HG02885 (cell line): ENCODE data around the gene WAPL.
"Not testable (repeated sequence)": the region's sequence is repeated elsewhere in the genome, so short reads cannot be mapped to it uniquely, and the experiment has no call there.

Experiments used
- ATAC-seq: cut with Tn5 transposase; IDR thresholded peaks from one replicate; pipeline ENCODE4 v1.9.1; 2021; ENCODE audit warnings: mild to moderate bottlenecking; ENCODE audit not compliant: unreplicated experiment, poor library complexity

Gene WAPL

GRCh38 chr10:86521678-86522509 is at the start of gene WAPL:
Gene WAPL (minus strand): TSS chr10:86521792. CDS start chr10:86518069, 3,723 bp downstream.
- peak; percentile 93 for ATAC-seq

- no peak for ATAC-seq
Observed at GRCh38 chr10:86569335-86569734, 47.7 kb upstream of the WAPL start.

- ATAC-seq: not testable (repeated sequence)
Observed at GRCh38 chr10:86566518-86566917, 44.9 kb upstream of the WAPL start.

- not testable (repeated sequence) for ATAC-seq
Observed at GRCh38 chr10:86563338-86563737, 41.7 kb upstream of the WAPL start.

GRCh38 chr10:86558695-86559094 is 37.1 kb upstream of the WAPL start:
- ATAC-seq: not testable (repeated sequence)

- no peak for ATAC-seq
Observed at GRCh38 chr10:86556933-86557649, 35.5 kb upstream of the WAPL start.

- ATAC-seq: no peak
Observed at GRCh38 chr10:86556532-86556931, 34.9 kb upstream of the WAPL start.

GRCh38 chr10:86553639-86554038 is 32.0 kb upstream of the WAPL start:
- no peak for ATAC-seq

GRCh38 chr10:86553213-86553612 is 31.6 kb upstream of the WAPL start:
- ATAC-seq: no peak

- no peak for ATAC-seq
Observed at GRCh38 chr10:86547296-86547695, 25.7 kb upstream of the WAPL start.

- no peak for ATAC-seq
Observed at GRCh38 chr10:86545101-86545500, 23.5 kb upstream of the WAPL start.

GRCh38 chr10:86540016-86540415 is 18.4 kb upstream of the WAPL start:
- no peak for ATAC-seq

GRCh38 chr10:86538547-86538946 is 17.0 kb upstream of the WAPL start:
- no peak for ATAC-seq

GRCh38 chr10:86538040-86538439 is 16.4 kb upstream of the WAPL start:
- ATAC-seq: not testable (repeated sequence)

GRCh38 chr10:86536294-86536861 is 14.8 kb upstream of the WAPL start:
- ATAC-seq: no peak

GRCh38 chr10:86535132-86535882 is 13.7 kb upstream of the WAPL start:
- peak; percentile 85 for ATAC-seq

- ATAC-seq: no peak
Observed at GRCh38 chr10:86533328-86533727, 11.7 kb upstream of the WAPL start.

GRCh38 chr10:86528736-86529135 is 7.1 kb upstream of the WAPL start:
- ATAC-seq: not testable (repeated sequence)

GRCh38 chr10:86526606-86527005 is 5.0 kb upstream of the WAPL start:
- ATAC-seq: no peak

GRCh38 chr10:86525713-86526112 is 4.1 kb upstream of the WAPL start:
- ATAC-seq: not testable (repeated sequence)
